Measurements from ENCODE around the gene CPNE8. TPM values are rescaled to one million over a fixed set of nuclear protein-coding genes. Genes with fewer than 3 reads are reported as not detected.

CPNE8 gene
- total and polyA plus RNA-seq, 10 of the 15 experiments (the other 5 are each of a cell fraction or from before 2014, with no cell fraction given): 11.3 to 38.4 (median 18.9) TPM

DNA sequence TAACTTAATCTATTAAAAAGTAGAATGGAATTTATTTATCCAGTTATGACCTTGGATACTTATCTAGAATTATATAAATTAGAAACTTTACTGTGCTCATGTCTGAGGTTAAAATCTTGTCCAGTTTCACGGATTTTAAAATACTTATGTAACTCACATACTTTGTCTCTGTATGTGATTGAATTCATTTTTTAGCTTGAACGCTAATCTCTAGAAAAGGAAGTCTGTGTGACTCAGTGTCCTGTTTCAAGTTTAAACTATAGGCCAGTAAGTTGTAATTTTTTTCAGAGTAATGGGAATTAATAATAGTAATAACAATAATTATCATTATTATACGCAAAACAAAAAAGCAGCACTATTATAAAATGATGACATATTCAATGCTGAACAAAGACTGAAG, 168.6 kb downstream of the CPNE8 start:
- Histone ChIP-seq H3K4me1 (ENCODE audit: control insufficient read depth, insufficient read depth, low read length) (no peaks in the 10 kb centered on the region), H3K4me2 (ENCODE audit: control insufficient read depth, insufficient read depth) (no peak overlapping the region), H3K9ac (ENCODE audit: control insufficient read depth, insufficient read depth, low read length) (no peak overlapping the region), H3K27ac (ENCODE audit: control insufficient read depth, insufficient read depth) (no peak overlapping the region), H2AFZ (ENCODE audit: control insufficient read depth, low read depth, low read length) (no peak overlapping the region), H3K27me3 (replicated peaks in 1 of 2; ENCODE audit: control insufficient read depth in 2 of 2, insufficient read depth in 2 of 2, low read length in 1 of 2) (no peaks in the 10 kb centered on the region), H3K4me3 (no peak overlapping the region), H3K36me3 (ENCODE audit: control insufficient read depth in 2 of 2, insufficient read depth in 2 of 2, low read length in 1 of 2) (no peaks in the 10 kb centered on the region), H3K9me3 (replicated peaks; ENCODE audit: control insufficient read depth, insufficient read depth, low read length) (no peaks in the 10 kb centered on the region; the same call in 2 of the 3 replicates), H4K20me1 (ENCODE audit: control insufficient read depth, insufficient read depth) (no peaks in the 10 kb centered on the region), H3K79me2 (ENCODE audit: control insufficient read depth, insufficient read depth, low read length) (no peaks in the 10 kb centered on the region)
- ChIA-PET SMC1A (ENCODE audit: uncharacterized antibody, unreplicated experiment) (interaction anchor here (0.6 to 1.0 kb wide), 2 partner anchors 9 to 85 kb away, joined by 3 to 5 read pairs; no protein-coding TSS in a partner anchor), POLR2A (no interaction called here), CTCF (no interaction called here), RAD21 (ENCODE audit: unreplicated experiment) (no interaction called here)
- intact Hi-C loops (cut with micrococcal nuclease; ENCODE audit: unreplicated experiment): no loop called here
- ATAC-seq (peak; percentile 21; the same call in 1 of the 3 replicates), FAIRE-seq (no peak), DNase-seq (ENCODE audit: low read depth, low spot score) (no peak)
- in situ Hi-C loops (cut with MboI): no loop called here
- TF ChIP-seq KAT2A (conservative IDR thresholded peaks at IDR 0.05; ENCODE audit: control insufficient read depth, low read depth, low read length) (no peak), SIX5 (IDR thresholded peaks at IDR 0.05; ENCODE audit: low read depth, low read length, severe bottlenecking) (no peak), DPF2 (IDR thresholded peaks at IDR 0.05) (no peak), POLR2AphosphoS5 (IDR thresholded peaks at IDR 0.05; ENCODE audit: low read length) (no peak), CHD2 (IDR thresholded peaks at IDR 0.05; ENCODE audit: borderline replicate concordance, low read depth, low read length) (no peak), ZBED1 (IDR thresholded peaks at IDR 0.05; ENCODE audit: borderline replicate concordance) (no peak), JUNB (IDR thresholded peaks at IDR 0.05) (no peak), HDAC6 (IDR thresholded peaks at IDR 0.05; ENCODE audit: unreplicated experiment) (no peak), BCL11A (IDR thresholded peaks at IDR 0.05; ENCODE audit: low read depth, low read length) (no peak), RCOR1 (conservative IDR thresholded peaks at IDR 0.05; ENCODE audit: low read depth, low read length) (no peak), HCFC1 (IDR thresholded peaks at IDR 0.05; ENCODE audit: low read length) (no peak), POLR2A (IDR thresholded peaks at IDR 0.05; ENCODE audit: low read depth, low read length) (no peak), NFYA (IDR thresholded peaks at IDR 0.05; ENCODE audit: borderline replicate concordance, low read depth, low read length) (no peak), STAT3 (IDR thresholded peaks at IDR 0.05; ENCODE audit: low read depth, low read length) (no peak), ATF7 (IDR thresholded peaks at IDR 0.05; ENCODE audit: low read depth) (no peak), SP1 (IDR thresholded peaks at IDR 0.05; ENCODE audit: low read depth, low read length) (no peak), MYC (IDR thresholded peaks at IDR 0.05; ENCODE audit: insufficient read depth, insufficient read length, insufficient replicate concordance, low read length, severe bottlenecking) (no peak), NFXL1 (IDR thresholded peaks at IDR 0.05; ENCODE audit: borderline replicate concordance) (no peak), RUNX3 (IDR thresholded peaks at IDR 0.05; ENCODE audit: low read length) (no peak)
- TF ChIP-seq, protein P1, sequence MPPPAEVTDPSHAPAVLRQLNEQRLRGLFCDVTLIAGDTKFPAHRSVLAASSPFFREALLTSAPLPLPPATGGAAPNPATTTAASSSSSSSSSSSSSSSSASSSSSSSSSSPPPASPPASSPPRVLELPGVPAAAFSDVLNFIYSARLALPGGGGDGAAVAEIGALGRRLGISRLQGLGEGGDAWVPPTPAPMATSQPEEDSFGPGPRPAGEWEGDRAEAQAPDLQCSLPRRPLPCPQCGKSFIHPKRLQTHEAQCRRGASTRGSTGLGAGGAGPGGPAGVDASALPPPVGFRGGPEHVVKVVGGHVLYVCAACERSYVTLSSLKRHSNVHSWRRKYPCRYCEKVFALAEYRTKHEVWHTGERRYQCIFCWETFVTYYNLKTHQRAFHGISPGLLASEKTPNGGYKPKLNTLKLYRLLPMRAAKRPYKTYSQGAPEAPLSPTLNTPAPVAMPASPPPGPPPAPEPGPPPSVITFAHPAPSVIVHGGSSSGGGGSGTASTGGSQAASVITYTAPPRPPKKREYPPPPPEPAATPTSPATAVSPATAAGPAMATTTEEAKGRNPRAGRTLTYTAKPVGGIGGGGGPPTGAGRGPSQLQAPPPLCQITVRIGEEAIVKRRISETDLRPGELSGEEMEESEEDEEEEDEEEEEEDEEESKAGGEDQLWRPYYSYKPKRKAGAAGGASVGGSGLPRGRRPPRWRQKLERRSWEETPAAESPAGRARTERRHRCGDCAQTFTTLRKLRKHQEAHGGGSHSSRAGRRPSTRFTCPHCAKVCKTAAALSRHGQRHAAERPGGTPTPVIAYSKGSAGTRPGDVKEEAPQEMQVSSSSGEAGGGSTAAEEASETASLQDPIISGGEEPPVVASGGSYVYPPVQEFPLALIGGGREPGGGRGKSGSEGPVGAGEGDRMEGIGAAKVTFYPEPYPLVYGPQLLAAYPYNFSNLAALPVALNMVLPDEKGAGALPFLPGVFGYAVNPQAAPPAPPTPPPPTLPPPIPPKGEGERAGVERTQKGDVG (CRISPR knock-in tag; IDR thresholded peaks at IDR 0.05): no peak
- no TSS peak for BruUV-seq (replicated peaks)
- WGBS (ENCODE audit: insufficient coverage, insufficient replicate concordance, low lambda C conversion rate, missing lambda C conversion rate): 36% methylated on average over 3 of the region's 3 CpGs
